HG03196 (cell line): ENCODE measurements around the gene ANO4.
"Not testable (repeated sequence)": the region's sequence is repeated elsewhere in the genome, so short reads cannot be mapped to it uniquely, and the experiment has no call there.

Experiments
- ATAC-seq: cut with Tn5 transposase; IDR thresholded peaks from one replicate; pipeline ENCODE4 v1.9.1; 2021; ENCODE audit not compliant: unreplicated experiment

ANO4 gene

GRCh38 chr12:101078536-101079285, 284.1 kb downstream of the ANO4 start:
- ATAC-seq = no peak

- ATAC-seq = no peak
Measured at GRCh38 chr12:101082706-101083105, 288.1 kb downstream of the ANO4 start.

GRCh38 chr12:101086490-101087135, 292.0 kb downstream of the ANO4 start:
- no peak for ATAC-seq

DNA sequence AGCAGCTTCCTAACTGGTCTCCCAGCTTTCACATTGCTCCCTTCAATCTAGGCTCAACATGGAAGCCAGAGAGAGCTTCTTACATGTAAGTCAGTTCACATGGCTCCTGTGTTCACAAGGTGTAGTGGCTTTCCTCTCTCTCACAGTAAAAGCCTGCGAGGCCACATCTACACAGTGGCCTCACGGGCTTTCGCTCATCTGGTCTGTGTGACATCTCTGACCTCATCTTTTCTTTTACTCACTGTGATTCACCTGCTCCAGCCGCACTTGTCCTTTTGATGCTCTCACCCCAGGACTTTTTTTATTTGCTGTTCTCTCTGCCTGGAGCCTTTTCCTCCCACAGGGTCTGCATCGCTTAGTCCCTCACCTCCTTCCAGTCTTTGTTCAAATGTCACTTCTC, 293.3 kb downstream of the ANO4 start:
- no peak for ATAC-seq

- no peak for ATAC-seq
Measured at GRCh38 chr12:101089271-101089670, 294.7 kb downstream of the ANO4 start.

GRCh38 chr12:101090222-101090621, 295.6 kb downstream of the ANO4 start:
- not testable (repeated sequence) for ATAC-seq

DNA sequence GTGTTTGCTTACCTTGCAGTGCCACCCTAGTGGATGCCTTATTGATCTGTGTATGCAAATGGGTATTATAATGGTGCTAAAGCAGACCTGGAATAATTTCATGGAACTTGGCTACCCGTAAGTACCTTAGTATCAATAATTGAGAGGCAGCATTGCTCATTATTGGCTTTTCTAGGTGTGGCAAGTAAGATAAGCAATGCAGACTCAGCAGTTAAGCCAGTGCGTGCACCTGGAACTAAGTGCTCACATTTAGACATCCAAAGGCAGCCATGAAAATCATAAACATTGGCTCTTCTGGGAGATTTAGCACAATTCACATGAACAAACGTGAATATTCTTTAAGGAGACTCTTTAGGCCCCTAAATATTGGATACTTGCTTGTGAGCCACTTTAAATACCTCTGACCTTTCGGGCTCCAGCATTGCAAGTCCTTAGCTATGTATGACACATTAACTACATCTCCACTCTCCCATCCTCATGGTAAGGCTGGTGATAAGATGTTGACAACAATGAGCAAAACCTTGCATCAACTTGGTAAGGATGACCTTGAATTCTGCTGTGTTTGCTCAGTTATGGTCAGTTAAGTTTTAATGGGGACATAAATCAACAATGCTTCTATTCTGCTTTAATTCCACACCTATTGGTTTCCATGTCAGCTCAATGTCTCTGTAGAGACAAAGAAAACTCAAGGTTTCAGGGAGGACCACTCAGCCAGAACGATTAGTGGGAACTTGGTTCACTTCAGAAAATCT, 303.4 kb downstream of the ANO4 start:
- ATAC-seq = no peak

DNA sequence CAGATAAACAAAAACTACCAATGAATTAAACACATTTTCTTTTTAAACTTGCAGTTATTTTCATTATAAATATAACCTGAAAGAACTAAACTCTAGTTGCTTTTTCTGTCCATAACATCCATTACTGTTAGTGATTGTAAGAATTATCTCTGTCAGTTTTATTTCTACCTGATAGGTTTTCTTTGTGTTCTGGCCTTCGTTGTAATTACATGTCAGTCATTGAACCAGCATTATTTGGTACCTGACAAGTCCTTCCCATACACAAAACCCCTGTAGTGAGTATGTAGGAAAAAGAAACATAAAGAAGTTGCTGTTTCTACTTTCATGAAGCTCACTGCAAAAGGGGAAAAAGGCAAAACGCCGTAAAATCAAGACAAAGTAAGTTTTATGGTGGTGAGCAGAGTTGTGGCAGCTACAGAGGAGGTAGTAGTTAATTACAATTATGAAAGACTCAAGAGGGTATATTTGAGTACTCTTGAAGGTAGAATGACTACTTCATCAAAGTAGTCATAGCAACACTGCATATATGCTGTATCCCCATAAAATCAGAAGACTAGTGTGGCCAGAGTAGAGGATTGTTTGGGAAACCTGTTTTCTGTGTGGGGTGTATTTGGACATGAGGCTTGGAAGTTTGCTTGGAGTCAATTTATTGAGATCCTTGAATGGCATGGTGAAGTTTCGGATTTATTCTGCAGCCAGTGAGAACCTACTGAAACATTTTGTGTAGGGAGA, 312.6 kb downstream of the ANO4 start:
- no peak for ATAC-seq

- no peak for ATAC-seq
Measured at GRCh38 chr12:101108130-101108529, 313.6 kb downstream of the ANO4 start.

DNA sequence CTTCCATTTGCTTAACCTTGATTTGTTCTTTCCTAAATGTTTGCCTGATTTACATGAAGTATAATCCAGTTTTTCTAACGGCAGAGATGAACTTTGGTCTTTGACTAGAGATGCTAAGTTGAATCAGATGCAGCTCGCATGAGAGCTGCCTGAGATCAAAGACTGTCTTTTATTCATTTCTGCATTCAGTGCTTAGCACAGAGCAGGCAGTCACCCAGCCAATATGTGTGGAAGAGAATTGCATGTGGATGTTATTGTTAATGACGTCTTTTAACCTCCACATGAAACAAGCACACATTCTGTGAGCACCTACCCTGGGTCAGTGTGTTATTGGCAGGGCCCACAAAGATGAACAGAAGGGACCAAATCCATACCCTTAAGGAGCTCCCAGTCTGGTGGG, 316.3 kb downstream of the ANO4 start:
- no peak for ATAC-seq

DNA sequence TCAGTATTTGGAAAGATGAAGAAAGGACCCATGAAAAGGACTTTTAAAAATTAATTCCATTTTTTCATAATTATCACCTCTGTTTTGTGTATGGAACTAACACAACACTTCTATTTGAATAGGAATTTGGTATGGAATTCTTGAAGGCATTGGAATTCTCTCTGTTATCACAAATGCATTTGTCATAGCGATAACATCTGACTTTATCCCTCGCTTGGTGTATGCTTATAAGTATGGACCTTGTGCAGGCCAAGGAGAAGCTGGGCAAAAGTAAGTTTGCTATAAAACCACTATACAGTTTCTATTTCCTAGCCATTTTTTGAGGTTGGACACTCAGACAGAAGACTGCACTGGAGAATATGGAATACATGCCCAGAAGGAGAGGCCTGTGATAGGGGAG, 316.9 kb downstream of the ANO4 start:
- ATAC-seq = no peak

GRCh38 chr12:101115326-101115725, 320.8 kb downstream of the ANO4 start:
- no peak for ATAC-seq

DNA sequence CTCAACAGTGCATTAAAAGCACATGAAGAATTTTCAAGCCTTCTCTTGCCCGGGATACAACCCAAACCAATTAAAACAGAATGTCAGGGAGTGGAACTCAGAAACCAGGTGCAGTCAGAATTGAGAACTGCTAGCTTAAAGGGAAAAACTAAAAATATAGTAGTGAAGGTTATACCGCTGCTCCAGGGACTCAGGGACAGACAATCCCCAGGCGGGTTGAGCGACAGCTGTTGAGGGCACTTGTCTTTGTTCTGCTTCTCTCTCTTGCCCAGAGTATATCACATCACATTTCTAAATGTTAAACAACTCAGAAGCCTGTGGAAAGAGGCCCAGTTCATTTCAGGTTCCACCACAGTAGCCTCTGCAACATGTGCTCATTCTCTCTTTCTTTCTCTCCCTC, 322.3 kb downstream of the ANO4 start:
- no peak for ATAC-seq

GRCh38 chr12:101117842-101118241, 323.3 kb downstream of the ANO4 start:
- ATAC-seq = no peak

- ATAC-seq = no peak
Measured at GRCh38 chr12:101127521-101128219, 333.1 kb downstream of the ANO4 start.

DNA sequence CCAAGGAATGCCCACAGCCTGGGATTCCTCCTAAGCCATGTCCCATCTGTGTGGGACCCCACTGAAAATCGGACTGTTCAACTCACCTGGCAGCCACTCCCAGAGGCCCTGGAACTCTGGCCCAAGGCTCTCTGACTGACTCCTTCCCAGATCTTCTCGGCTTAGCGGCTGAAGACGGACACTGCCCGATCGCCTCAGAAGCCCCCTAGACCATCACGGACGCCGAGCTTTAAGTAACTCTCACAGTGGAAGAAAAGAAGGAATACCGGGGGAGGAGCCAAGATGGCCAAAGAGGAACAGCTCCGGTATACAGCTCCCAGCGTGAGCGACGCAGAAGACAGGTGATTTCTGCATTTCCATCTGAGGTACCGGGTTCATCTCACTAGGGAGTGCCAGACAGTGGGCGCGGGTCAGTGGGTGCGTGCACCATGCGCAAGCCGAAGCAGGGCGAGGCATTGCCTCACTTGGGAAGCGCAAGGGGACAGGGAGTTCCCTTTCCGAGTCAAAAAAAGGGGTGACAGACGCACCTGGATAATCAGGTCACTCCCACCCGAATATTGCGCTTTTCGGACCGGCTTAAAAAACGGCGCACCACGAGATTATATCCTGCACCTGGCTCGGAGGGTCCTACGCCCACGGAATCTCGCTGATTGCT, 351.3 kb downstream of the ANO4 start:
- not testable (repeated sequence) for ATAC-seq

- ATAC-seq = no peak
Measured at GRCh38 chr12:101165319-101165718, 370.7 kb downstream of the ANO4 start.

DNA sequence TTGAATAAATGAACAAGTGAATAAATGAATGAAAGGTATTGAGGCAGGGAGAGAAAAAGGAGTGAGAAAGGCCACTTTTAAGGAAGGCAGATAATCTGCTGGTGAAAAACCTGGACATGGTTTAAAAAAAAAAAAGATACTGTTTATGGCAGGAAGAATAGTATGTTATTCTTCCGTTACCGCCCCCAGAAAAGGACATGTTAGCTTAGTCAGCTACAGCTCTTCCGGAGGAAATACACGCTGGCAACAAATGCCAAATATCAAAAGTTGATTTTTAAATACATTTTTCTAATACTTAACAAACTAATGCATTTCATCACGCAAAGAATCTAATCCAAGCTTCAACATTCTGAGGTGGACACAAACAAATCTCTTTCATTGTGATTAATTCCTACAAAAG, 372.3 kb downstream of the ANO4 start:
- ATAC-seq = no peak

GRCh38 chr12:101168001-101168400, 373.4 kb downstream of the ANO4 start:
- ATAC-seq = no peak

DNA sequence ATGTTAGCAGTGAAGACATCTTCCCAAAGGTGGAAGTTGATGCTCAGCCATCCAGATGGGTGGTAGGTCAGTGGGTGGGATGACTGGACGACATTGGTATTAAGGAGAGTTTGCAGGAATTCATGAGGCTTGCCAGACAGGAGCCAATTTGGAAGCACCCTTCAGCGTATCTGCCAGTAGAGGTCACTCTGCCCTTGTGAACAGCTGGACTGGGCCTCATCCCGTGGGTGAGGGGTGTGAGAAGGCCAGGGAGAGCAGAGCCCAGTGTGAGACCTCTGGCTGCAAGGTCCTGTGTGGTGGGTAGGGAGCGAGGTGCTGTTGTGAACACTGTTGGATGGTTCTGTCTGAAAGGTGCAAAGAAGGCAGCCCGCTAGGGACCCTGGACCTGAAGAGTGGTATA, 377.7 kb downstream of the ANO4 start:
- ATAC-seq = no peak
